DMS79 treated with DMSO at 0.1 percent for 48 hours (cell line): ENCODE data around the gene FTCD.
"Not testable (repeated sequence)": the region's sequence is repeated elsewhere in the genome, so short reads cannot be mapped to it uniquely, and the experiment has no call there.

ENCODE experiments used
- DNase-seq: peaks from one replicate; lab custom pipeline; 2025; lab: John Stamatoyannopoulos, UW

Gene FTCD, protein sequence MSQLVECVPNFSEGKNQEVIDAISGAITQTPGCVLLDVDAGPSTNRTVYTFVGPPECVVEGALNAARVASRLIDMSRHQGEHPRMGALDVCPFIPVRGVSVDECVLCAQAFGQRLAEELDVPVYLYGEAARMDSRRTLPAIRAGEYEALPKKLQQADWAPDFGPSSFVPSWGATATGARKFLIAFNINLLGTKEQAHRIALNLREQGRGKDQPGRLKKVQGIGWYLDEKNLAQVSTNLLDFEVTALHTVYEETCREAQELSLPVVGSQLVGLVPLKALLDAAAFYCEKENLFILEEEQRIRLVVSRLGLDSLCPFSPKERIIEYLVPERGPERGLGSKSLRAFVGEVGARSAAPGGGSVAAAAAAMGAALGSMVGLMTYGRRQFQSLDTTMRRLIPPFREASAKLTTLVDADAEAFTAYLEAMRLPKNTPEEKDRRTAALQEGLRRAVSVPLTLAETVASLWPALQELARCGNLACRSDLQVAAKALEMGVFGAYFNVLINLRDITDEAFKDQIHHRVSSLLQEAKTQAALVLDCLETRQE

DNA sequence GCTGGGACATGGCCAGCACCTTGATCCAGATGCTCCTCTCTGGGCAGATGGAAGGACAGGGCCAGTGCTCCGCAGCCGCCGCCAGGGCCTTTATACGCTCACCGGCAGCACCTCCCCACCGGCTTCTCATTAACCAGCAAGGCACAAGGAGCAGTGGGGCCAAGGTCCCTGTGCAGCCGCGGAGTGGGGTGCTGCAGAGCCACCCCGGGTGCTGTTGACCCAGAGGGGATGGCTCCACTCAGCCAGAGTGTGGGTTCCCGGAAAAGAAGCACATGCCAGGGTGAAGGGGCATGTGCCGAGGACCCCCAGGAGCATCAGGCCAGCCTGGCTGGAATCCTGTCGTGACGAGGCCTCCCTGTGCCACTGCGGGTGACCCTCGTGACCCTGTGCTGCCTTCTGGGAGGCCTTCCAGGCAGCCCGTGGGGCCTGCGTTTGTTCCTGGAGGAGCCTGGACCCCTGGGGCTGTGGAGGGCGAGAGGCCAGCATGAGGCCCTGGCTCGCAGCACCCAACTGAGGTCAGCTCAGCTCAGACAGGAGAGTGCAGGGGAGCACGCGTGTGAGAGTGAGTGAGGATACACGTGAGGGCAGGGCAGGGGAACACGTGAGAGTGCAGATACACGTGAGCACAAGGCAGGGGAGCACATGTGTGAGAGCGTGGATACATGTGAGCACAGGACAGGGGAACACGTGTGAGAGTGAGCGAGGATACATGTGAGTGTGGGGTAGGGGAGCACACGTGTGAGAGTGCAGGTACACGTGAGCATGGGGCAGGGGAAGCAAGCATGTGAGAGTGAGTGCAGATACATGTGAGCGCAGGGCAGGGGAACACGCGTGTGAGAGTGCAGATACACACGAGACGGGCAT is at the start of gene FTCD:
Gene FTCD, minus strand, starts transcription at position 66 of the 864 bp plus-strand sequence. Its CDS starts 56 bp downstream, at position 10.
- DNase-seq, result no peak

DNA sequence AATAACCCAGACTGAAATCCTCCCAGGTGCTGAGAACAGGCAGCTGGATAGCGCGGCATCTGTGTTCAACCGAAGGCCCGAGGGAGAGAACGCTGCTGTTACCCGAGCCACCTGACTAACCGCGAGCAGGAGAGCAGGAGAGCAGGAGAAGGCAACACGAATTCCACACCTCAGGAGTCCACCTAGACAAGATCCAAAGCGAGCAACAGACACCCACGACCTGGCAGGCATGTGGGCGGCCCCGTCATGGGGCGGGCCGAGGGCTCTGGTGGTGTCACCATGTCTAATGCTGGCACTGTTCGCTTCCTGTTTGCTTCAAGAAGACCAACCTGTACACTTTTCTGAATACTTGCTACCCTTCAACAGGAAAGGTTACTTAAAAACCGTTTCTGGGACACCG is 49.8 kb upstream of the FTCD start:
- no peak for DNase-seq

DNA sequence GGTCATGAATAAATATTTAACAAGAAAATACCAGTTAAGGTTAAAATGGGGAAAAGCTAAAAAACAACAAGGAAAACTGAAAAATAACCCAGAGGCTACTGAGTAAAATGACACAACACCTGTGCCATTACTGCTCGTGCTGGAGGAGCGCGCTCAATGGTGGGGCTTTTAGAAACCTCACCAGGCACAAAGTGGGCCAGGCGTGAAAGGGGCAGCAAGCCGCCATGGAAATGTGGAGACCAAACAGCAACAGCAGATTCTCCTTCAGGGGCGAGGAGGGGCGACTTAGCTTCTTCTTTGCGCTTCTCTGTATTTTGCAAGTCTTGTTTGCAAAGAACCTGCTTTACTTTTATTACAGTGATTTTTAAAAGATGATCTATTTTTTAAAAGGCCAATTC is 47.8 kb upstream of the FTCD start:
- no peak for DNase-seq

DNA sequence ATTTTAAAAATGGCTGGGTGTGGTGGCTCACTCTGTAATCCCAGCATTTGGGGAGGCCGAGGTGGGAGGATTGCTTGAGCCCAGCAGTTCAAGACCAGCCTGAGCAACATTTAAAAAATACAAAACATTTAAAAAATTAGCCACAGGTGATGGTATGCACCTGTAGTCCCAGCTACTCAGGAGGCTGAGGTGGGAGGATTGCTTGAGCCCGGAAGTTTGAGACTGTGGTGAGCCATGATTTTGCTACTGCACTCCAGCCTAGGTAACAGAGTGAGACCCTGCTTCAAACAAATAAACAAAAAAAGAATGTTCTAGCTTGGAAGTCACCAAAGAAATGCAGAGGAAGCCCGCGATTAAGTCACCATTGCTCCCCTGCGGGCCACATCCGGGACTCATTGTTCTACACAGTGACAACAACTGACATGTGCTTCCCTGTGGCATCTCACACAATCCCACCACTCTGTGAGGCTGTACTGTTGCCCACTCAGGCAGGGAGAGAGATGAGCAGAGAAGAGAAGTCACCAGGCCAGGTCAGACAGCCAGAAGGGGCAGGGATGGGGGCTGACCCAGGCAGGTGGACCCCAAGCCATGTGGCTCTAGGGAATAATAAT is 47.3 kb upstream of the FTCD start:
- no peak for DNase-seq

DNA sequence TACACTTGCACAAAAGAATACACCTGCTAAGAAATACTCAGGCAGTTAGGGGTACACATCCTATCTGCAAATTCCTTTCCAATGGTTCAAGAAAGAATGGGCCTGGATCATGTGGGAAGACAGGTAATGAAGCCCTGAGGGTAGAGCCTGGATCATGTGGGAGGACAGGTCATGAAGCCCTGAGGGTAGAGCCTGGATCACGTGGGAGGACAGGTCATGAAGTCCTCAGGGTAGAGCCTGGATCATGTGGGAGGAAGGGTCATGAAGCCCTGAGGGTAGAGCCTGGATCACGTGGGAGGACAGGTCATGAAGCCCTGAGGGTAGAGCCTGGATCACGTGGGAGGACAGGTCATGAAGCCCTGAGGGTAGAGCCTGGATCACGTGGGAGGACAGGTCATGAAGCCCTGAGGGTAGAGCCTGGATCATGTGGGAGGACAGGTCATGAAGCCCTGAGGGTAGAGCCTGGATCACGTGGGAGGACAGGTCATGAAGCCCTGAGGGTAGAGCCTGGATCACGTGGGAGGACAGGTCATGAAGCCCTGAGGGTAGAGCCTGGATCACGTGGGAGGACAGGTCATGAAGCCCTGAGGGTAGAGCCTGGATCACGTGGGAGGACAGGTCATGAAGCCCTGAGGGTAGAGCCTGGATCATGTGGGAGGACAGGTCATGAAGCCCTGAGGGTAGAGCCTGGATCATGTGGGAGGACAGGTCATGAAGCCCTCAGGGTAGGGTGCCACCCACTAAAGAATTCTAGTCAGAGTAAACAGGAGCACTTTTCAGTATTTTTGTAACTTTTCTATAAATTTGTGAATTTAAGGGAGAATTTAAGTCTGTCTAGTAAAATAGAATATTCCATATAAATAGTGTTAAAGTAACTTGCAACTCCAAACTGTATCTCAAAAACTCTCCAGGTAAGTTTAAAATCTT is 45.8 kb upstream of the FTCD start:
- DNase-seq, result not testable (repeated sequence)

DNA sequence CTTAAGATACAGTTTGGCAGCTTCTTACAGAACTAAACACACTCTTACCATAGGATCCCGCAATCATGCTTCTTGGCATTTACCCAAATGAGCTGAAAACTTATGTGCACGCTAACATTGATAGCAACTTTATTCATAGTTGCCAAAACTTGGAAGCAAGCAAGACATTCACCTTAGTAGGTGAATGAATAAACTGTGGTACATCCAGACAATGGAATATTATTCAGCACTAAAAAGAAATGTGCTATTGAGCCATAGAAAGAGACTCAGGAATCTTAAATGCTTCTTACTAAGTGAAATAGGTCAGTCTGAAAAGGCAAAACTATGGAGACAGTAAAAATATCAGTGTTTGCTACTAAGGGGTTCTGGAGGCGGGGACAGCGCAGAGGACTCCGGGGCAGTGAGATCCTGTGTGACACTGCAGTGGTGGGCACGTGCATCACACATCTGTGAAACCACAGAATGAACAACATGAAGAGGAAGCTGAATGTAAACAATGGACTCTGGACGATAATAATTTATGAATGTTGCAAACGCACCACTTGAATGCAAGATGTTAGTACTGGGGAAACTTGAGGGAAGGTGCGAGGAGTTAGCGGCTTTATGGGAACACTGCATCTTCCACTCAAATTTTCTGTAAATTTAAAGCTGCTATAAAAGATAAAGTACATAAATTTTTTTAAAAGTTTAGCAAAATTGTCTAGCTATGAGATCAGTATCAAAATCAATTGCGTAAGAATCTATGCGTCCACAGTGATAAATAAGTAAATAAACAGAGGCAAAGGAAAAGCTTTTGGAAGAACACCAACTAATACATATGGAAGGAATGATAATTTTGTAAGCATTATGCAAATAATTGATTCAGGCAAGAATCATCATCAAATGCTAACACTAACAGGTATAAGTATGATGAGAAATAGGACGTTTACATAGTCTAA is 44.3 kb upstream of the FTCD start:
- no peak for DNase-seq

DNA sequence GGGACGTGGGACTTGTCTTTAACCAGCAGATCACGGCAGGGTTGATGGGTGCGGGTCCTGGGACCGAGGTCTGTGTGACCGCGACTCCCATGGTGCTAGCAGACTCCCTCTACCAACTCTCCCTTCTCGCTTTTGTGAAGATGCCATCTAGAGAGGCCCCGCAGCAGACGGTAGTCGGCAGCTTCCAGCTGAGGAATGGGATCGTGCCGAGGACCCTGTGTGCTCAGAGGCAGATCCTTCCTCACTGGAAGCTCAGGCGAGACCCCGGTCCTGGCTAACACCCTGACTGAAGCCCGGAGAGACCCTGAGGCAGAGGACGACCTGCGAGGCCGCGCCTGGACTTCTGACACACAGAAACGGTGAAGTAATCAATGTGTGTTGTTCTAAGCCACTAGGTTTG is 41.4 kb upstream of the FTCD start:
- DNase-seq, result no peak

DNA sequence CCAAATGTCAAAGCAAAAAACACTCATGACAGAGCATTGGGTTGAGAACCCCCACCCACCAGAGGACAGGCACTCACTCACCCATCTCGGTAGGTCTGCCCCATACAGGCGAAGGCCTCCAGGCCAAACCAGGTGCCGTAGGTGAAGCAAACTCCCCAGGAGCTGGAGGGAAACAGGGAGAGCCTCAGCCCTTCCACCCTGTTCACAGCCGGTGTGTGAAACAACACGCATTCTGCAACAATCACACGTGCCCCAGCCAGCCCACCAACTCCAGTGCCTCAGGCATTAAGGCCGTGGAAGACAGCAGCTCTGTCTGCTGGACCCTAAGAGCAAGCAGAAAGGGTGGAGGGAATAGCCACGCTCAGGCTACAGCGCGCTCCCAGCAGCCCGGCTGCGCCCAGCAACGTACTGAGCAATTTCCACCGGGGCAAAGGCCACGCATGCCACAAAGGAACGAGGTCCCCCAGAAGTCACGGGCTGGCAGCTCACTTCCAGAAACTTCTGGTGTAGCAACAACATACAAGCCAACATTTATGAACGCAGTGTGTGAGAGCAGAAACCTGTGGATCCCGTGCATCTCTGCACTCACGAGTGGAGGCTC is 40.3 kb upstream of the FTCD start:
- DNase-seq, result no peak

DNA sequence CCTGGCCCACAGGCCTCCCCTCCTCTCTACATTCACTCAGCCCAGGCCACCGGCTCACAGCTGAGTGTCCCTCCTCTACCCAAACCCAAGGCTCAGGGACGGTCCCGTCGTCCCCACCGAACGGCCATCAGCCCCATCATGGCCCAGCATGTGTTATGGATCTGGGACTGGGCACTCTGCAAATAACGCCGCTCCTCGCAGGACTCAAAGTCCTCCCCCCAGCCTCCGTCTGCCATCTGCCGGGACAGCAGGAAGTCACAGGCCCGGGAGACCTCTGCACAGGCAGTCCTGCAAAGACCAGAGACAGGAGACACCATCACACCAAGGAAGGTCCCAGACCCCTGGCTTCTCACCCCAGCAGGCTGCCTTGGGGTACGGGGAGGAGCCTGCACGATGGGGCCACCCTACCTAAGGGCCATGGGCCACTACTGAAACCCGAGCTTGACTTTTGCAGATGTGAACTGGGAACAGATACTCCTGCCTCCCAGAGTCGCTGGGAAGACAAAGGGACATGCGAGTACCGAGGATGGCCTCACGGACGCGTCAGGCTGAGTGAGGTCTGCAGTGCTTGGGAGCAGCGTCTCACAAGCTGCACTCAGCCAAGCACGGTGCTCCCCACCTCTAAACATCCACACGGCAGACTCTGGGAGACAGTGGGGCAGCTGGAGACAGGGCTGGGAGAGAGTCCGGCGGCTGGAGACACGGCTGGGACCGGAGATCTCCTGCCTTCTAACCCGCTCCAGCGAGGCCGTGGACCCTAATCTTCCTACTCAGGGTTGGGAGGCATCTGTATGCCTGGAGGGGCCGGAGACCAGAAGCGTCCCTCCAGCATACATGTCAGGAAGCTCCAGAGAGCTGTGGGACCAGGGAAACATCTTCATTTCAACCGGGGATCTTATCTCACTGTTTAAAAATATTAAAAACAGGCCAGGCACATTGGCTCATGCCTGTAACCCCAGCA is 39.3 kb upstream of the FTCD start:
- DNase-seq, result no peak

DNA sequence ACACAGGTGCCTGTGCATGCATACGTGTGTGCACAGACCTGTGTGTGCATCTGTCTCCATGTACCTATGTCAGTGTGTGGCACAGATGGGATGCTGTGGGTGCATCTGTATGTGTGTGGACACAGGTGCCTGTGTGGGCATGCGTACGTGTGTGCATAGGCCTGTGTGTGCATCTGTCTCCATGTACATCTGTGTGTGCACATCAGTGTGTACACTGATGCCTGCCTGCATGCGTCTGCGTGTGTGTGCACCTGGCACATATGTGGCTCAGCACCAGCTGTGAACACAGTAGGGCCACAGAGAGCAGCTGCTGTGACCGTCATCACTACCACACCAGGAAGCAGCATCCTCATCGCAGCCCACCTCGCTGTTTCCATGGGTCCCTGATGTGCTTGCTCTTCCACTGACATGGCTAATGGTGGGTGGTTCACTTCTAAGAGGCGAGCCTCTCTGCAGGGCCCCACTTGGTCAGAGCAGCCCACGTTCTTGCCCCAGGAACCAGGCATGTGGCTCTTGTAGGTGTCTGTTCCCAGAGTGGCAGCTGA is 38.5 kb upstream of the FTCD start:
- DNase-seq, result no peak

DNA sequence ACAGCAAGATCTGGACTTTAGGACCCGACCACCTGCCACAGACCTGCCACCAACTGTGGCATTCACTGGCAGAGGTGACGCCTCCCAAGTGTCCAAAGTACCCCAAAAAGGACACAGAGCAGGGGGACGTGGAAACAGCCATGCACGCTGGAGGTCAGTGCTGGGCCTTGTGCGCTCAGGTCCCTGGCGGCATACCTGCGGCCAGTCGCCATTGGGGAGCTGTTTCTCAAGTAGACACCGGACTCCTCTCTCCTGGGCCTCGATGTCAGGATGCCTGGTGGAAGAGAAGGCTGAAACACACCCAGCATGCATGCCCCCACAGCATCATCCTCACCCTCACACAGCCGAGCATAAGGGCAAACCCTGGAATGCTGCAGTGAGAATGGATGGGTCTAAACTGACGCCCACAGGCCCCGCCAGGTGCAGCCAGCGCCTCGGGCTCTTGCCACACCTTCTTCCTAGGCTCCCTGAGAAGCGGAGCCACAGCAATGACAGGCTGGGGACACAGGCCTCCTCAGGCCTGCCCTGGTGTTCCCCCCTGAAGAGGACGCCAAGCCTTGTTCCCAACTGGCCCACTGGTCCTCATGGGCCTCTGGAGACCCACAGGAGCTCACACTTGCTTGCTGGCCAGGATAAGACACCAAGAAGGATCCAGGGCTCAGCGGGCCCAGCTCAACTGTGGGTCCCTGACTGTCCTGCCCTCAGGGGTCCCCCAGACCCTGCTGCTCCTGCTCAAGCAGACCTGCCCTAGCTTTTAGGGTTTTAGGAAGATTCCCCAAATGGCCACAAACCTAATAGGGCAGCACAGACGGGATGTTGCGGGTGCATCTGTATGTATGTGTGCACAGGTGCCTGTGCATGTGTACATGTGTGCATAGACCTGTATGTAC is 36.6 kb upstream of the FTCD start:
- DNase-seq, result no peak

DNA sequence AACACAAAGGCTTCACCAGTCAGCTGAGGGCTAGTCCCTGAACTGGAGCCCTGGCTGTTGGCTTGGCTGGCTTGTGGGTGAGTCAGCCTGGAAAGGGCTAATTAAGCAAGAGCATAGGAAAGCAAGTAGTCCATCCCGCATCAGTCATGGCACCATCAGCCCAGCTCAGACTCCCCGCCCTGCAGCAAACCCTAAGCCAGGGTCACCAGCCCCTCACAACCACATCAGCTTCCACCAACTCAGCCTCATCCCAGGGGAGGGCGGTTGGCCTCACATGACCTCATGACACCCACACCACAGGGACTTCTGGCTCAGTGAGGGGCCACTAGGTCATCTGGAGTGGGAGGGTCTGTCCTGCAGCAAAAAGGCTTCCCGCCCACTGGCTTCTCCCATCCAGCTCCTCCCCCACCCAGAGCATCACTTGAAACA is 35.9 kb upstream of the FTCD start:
- no peak for DNase-seq

DNA sequence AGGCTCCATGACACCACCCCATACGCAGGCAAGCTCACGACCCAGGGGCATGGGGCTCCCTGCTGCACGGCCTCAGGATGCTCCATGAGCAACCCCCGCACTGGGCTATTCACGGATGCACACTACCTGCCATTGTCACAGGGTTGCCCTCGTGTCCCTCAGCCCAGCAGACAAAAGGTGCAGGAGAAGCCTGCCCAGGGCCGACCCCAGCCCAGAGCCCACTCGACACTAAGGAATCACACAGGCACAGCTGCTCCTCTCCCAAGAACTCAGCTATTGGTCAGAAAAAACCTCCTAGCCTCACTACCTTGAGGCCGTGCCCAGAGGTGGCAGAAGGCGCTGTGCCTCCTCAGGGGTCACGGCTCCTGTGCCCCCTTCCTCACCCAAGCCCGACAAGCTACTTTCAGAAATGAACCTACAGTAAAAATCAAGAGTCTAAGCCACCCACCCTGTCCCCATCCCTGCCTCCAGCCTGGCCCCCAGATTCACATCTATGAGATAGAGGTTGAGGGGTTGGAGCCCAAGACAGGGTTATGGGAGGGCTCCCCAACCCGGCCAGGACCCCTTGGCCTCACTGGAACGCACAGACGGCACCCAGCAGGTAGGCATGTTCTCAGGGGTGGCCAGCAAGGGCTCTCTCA is 35.2 kb upstream of the FTCD start:
- DNase-seq, result no peak

DNA sequence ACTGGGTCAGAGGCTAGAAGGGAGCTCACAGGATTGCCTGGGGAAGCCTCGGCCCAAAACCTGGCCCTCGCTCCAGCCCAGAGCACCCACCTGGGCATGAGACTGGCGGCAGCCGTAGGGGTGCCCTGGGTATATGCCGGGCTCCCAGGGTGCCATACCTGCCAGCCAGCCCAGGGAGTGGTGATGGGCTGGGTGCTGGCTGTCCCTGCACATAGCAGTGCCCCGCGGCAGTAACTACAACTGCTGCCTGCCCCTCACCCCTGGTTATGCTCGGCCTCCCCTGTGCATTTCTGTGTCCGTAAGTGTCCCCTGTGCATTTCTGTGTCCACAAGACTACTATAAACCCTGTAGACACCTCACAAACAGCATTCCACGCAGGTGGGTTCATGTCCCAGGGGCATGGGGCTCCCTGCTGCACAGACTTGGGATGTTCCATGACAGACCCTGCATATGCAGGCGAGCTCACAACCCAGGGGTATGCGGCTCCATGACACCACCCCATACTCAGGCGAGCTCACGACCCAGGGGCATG is 34.6 kb upstream of the FTCD start:
- no peak for DNase-seq

DNA sequence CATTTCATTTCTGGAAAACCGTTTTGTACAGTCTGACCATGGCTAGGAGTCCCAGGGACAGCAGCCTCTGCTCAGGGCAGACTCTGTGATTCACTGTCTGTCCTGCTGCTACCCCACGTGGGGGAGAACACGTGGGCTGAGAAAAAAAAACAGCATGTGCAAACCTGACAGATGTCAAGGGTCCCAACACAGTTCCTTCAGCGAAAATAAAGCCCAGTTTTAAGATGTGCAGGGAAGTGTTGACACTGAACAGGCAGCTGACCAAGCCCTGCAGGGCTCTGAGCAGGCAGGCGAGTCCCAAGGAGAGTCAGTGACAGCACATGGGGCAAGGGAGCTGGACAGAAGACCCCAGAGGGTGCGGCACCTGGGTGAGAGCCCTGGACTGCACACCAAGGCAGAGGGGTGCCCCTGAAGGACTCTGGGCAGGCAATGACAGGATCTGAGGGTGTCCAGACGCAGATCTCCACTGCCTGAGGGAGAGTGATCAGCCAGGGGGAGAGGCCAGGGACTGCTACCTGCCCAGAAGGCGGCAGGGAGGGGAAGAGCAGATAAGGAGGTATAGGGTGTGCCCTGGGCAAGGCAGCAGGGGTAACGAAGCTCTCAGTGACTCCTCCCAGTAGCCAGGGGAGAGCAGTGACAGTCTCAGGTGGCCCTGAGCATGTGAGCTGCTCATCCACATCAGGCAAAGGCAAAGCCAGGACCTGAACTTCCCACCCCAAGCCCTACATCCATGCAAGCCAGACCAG is 34.0 kb upstream of the FTCD start:
- no peak for DNase-seq
